Measurements from ENCODE around the gene HNRNPR.

The HNRNPR gene

DNA sequence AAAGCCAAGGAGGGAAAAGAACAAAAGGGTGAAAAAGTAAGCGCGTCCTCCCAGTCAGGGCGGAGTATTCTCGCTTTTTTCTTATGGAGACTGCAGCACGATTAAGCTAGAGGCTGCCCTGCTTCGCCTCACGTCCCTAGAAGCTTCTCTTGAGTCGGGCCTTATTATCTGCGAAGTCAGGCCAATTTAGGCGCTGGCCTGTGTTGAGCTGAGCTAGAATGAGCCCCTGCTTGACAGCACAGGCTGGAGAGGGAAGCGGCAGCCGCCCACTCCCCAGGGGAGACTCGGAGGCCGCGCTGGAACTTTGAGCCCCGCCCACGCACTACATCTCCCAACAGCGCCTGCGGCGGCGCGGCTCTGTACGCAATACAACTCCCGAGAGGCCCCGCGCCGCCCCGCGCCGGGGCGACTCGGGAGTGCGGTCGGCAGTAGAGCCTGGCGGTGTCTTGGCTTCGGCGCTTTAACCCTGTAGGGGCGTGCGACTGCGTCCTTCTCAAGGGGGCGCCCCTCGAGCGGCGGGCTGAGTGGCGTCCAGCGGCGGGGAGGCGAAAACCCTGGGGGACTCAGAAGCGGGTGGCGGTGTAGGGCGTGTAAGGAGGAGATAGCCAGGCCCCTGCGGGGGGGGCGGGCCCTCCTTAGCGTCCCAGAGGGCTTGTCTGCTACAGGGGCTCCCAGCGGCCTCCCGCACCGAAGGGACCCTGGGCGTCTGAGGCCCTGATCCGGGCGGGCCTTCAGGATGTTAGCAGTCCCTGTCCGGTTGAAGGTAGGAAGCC lies 24.7 kb upstream of the HNRNPR start:
- peak; percentile 91 for DNase-seq (ENCODE audit: low spot score)

DNA sequence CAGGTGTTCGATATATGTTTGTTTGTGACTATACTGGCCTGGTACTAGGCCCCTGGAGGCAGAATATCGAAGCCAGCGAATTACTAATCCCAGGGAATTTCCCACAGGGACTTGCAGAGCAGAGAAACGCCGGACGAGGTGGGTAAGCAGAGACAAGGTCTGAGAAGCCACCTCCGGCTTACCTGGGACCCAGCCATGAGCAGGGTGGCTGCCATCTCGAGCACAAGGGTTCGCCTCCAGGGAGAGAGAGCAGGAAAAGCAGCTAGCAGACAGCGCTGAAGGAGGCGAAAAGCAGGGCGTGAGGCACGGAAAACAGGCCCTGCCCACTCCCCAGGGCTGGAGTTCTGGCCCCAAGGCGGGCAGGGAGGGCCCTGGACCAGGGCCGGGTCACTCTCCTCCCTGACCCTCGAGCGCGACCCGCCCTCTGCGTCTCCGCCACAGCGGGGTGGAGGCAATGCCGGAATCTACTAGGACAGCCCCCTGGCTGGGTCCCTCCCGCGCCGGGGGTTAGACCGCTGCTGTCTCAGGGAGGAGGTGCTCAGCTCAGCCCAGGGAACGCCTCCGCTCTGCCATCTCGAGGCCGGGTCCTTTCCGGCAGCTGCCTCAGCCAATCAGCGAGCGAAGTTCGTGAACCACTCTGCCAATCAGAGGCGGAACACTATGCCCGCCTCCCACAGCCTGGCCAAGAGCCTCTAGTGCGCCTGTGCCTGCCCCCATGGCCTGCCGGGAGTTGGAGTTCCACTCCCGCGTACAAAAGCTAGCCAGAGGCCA lies 23.9 kb upstream of the HNRNPR start:
- peak; percentile 99 for DNase-seq (ENCODE audit: low spot score)

DNA sequence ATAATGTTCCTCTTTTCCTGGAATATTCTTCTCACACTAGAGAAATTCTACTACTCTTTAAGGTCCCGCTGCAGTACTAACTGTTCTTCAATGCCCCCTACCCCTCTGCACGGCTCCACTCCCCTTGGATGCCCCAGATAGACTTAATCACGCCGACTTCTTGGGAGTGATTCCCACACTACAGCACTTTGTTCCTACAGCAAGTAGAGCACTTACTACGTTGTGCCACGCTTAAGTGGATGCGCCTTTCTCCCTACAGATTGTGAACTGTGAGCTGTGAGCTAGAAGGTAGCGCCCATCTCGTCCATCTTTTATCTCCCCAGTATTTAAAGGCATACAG lies 23.3 kb upstream of the HNRNPR start:
- DNase-seq (ENCODE audit: low spot score): no peak

DNA sequence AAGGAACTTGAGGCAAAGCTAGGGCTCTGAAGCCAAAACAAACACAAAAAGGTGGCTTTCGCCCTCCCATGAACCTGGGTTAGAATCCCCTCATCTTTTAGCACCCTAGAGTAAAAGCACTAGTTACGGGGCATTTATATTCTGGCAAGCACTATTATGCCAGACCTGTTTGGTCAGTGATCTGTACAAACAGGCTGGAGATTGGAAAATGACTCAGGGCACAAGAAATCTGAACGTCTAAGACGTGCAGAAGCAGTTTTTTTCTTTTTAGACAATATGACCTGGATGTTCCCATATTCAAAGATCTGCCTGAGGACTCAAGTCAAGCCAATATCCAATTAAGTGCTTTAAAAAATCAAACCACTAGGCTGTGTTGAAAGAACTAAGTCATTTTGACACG lies 22.5 kb upstream of the HNRNPR start:
- DNase-seq (ENCODE audit: low spot score): no peak

DNA sequence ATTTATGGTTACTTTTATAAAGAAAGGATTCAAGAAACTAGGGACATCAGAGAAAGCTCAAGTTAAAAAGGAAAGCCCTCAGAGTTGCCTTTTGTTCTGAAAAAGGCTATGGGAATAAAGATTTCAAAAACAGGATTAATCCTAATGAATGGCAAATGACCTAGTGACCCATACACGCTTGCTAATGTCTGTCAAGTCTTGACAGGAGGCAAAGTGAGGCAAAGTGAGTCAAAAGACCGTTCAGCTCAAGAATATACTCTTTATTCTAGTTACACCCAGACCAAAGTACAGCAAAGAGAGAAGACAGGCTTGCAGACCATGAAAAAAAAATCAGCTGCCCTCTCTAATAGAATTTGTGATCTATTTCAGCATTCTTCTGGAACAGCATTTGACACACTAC lies 22.1 kb upstream of the HNRNPR start:
- no peak for DNase-seq (ENCODE audit: low spot score)

GRCh38 chr1:23362218-23362713 lies 18.2 kb upstream of the HNRNPR start:
- no peak for DNase-seq (ENCODE audit: low spot score)

GRCh38 chr1:23358310-23358875 lies 14.3 kb upstream of the HNRNPR start:
- DNase-seq (ENCODE audit: low spot score): no peak

- no peak for DNase-seq (ENCODE audit: low spot score)
Measured at GRCh38 chr1:23357138-23357908, 13.2 kb upstream of the HNRNPR start.

DNA sequence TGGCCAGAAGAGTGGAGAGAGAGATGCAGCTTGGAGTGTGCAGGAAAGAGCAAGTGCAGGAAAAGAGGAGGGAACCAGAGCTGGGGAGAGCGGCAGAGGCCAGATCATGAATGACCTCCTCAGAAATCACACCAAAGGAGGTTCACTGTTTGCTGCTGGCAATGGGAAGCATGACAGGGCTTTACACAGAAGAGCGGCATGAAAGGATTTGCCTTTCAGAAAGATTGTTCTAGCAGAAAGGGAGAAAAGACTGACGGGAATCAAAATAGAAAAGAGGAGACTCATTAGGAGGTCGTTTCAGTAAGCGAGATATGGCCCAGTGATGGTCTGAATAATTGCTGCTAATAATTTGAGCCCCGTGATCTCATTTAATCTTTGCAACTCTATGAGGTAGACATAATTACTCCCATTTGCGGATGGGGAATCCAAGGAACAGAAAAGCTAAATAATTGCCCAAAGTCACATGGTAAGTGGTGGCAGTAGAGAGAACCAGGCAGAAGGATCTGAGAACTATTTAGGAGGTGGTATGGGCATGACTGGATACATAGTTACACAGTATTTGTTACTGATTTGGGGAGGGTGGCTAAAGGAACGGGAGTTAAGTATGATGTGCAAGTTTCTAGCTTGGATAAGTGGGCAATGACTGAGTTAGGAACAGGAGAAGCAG lies 12.5 kb upstream of the HNRNPR start:
- no peak for DNase-seq (ENCODE audit: low spot score)

GRCh38 chr1:23354245-23354644 lies 10.2 kb upstream of the HNRNPR start:
- DNase-seq (ENCODE audit: low spot score): no peak

DNA sequence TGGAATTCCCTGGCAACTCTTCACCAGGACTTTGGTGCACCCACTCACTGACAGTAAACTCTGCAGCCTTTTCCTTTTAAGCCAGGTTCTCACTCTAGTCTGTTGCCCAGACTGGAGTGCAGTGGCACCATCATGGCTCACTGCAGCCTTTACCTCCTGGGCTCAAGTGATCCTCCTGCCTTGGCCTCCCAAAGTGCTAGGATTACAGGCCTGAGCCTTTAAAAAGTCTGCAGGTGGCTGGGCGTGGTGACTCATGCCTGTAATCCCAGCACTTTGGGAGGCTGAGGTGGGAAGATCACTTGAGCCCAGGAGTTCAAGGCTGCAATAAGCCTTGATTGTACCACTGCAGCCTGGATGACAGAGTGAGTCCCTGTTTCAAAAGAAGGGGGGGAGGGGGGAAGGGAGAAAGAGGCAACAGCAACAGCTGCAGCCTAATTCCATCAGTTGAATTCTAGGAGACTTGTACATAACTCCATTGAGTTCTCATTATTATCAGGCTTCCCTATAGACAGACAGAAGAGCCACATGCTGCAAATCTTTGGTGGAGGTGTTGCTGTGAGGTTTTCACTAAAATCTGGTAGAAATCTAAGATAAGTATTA lies 8.1 kb upstream of the HNRNPR start:
- DNase-seq (ENCODE audit: low spot score): no peak

- DNase-seq (ENCODE audit: low spot score): no peak
Measured at GRCh38 chr1:23345920-23346319, 1.8 kb upstream of the HNRNPR start.

DNA sequence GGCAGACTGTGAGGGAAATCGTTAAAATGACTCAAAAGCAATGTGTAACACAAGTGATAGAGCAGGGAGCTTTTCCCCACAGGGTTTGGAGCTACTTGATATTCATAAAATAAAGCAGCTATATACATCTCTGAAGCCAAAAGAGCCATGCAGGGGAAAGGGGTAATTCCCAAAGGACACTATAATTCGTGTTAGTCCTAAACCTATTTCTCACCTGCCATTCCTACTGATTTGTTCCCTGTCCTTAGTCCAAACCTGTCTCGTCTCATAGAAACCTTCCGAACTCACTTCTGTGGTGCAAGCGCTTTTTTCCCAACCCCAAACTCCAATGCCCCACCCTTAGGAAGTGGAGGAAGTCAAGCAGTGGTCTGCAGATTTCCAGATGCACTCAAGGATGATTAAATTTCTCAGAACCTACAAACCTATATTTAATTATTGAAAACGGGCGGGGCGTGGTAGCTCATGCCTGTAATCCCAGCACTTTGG lies 946 bp upstream of the HNRNPR start:
- DNase-seq (ENCODE audit: low spot score): no peak

DNA sequence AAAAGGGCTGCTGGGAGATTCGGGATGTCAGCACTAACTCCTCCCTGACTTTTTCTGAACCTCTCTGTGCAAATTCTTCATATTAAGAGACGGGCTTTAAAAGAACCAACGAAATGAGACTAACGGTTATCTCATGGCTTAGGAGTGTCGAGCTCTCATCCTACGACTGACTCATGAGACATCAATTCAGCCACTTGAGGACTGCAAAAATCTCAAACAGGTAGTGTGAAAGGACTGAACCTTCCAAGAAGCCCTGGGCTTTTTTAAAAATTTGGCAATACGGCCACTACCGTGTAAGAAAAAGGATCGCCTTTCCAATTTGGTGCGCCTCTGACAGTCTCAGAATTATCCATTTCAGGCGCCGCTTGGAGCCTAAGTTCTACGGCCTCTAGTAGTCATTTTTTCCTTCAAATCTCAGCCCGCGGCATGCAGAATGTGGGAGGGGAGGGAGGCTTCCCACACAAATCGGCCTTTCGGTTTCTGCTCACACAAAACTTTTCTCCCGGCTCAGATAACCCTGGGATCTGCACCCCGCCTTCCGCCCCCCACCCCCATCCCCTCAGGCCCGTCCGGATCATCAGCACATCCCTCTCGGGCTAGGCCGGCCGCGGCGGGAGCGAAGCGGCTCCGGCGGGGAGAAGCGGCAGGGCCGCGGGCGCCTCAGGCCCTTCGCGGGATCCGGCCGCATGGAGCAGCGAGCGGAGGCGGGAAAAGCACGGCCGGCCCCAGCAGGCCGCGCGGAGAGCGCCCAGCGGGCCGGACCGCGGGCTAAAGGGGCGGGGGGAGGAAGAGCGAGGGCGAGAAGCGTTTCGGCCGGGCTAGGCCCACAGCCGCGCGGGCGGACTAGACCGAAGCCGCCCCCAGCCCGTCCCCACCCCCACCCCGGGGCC lies 618 bp downstream of the HNRNPR start:
- peak; percentile 29 for DNase-seq (ENCODE audit: low spot score)

GRCh38 chr1:23341931-23342692 lies 2.0 kb downstream of the HNRNPR start:
- DNase-seq (ENCODE audit: low spot score): no peak

DNA sequence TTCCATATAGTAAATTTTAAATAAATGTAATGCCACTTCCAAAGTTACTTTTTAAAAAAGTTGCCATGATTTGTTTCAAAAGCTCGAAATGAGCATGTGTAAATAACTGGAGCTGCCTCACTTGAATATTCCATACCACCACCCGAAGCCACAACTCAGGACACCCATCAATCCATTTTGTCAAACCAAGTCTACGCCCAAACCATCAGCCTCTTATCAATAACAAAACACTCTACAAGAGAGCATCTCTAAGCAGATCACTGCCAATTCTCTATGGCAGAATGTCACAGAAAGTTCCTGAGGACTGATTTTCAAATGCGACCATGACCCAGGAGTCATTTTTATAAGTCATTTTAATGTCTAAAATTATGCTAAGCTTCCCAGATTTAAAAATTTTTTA lies 4.5 kb downstream of the HNRNPR start:
- no peak for DNase-seq (ENCODE audit: low spot score)

DNA sequence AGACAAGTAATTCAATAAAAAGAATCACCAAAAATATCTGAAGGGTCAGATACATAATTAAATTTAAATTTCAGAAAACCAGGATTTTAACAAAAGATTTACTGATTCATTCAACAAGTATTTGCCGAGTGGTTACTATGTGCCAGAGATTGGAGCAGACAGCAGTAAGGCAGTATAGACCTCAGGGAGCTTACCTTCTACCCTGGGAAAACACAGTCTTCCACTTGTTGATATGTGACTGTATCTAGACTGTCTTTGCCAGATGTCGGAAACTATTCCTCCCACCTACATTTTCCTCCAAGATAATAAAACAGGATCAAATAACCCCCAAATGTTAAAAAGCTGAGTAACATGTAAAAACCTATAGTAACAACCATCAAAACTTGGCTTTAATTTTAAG lies 6.2 kb downstream of the HNRNPR start:
- no peak for DNase-seq (ENCODE audit: low spot score)

- no peak for DNase-seq (ENCODE audit: low spot score)
Measured at GRCh38 chr1:23331713-23332112, 12.4 kb downstream of the HNRNPR start.

DNA sequence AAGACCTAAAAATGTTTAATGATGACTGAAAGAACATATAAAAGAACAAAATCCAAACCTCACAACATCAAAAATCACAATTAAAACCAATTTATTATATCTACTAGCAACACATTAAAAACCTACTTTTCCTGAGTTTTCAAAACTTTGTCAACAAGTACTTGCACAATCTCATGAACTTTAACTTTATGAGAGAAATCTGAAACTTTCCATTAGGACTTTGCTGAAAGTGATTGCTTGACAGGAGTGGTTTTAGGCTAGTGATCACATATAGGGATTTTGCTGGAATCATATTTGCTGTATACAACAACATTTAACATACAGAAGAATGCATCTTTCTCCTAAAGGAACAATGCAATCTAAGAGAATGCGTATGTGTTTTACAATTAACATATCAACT lies 13.2 kb downstream of the HNRNPR start:
- DNase-seq (ENCODE audit: low spot score): no peak
